CD14-positive monocyte (primary cell): Measurements from ENCODE around the gene PRSS35. TPM values are rescaled to one million over a fixed set of nuclear protein-coding genes. Genes with fewer than 3 reads are reported as not detected.

Experiments used
- DNase-seq, 3 donors: peaks; one replicate each; pipeline ENCODE4 v3.0.0-alpha.2; 2011 to 2022
- H2AFZ ChIP-seq: 2 replicates; pipeline ENCODE4 v1.6.0; 2012; ENCODE audit warnings: mild to moderate bottlenecking, low read depth, low read length, inconsistent platforms; ENCODE audit not compliant: insufficient read depth, poor library complexity, severe bottlenecking
- H3K27ac ChIP-seq, 2 donors: 1 replicate in 1 of 2; 2 replicates in 1 of 2; pipeline ENCODE4 v1.5.1; 2012 to 2013; ENCODE audit warnings: low read length in 2 of 2, control low read depth in 1 of 2, inconsistent platforms in 1 of 2, low read depth in 1 of 2, mild to moderate bottlenecking in 1 of 2
- H3K27me3 ChIP-seq, 2 donors: one replicate each; pipeline versions ENCODE4 v1.6.0 to v1.6.1; 2011 to 2013; ENCODE audit warnings: low read length in 2 of 2; ENCODE audit not compliant: control insufficient read depth in 2 of 2, insufficient read depth in 2 of 2
- H3K36me3 ChIP-seq, 2 donors: replicated peaks in 1 of 2; 1 replicate in 1 of 2; 2 replicates in 1 of 2; pipeline versions ENCODE4 v1.5.1 to v1.6.1; 2012 to 2013; ENCODE audit warnings: low read length in 2 of 2, control low read depth in 1 of 2, inconsistent platforms in 1 of 2, mild to moderate bottlenecking in 1 of 2; ENCODE audit not compliant: insufficient read depth in 2 of 2, control insufficient read depth in 1 of 2
- H3K4me1 ChIP-seq, 2 donors: 1 replicate in 1 of 2; 2 replicates in 1 of 2; pipeline versions ENCODE4 v1.5.1 to v1.6.1; 2012 to 2013; ENCODE audit warnings: low read length in 2 of 2, control low read depth in 1 of 2, inconsistent platforms in 1 of 2, mild to moderate bottlenecking in 1 of 2, moderate library complexity in 1 of 2; ENCODE audit not compliant: insufficient read depth in 2 of 2, control insufficient read depth in 1 of 2
- H3K4me2 ChIP-seq: replicated peaks from 2 replicates; pipeline ENCODE3; 2012; ENCODE audit warnings: low read length, moderate library complexity, mild to moderate bottlenecking; ENCODE audit not compliant: poor library complexity, severe bottlenecking; ENCODE audit errors: extremely low read depth
- H3K4me3 ChIP-seq, 3 experiments: fragments of 200-600 bp in 1 of 3; sonication (generic) in 1 of 3; replicated peaks in 1 of 3; 1 replicate in 2 of 3; 2 replicates in 1 of 3; pipeline ENCODE4 v1.5.1; 2011 to 2013; ENCODE audit warnings: low read length in 3 of 3, mild to moderate bottlenecking in 3 of 3, control low read depth in 2 of 3, low read depth in 2 of 3, inconsistent platforms in 1 of 3, moderate library complexity in 1 of 3
- H3K79me2 ChIP-seq: 2 replicates; pipeline ENCODE4 v1.6.0; 2012; ENCODE audit warnings: mild to moderate bottlenecking, control low read depth, inconsistent platforms, low read length, moderate library complexity; ENCODE audit not compliant: insufficient read depth
- H3K9ac ChIP-seq: 2 replicates; pipeline ENCODE4 v1.6.0; 2017; ENCODE audit warnings: low read length, mild to moderate bottlenecking; ENCODE audit not compliant: insufficient read depth, poor library complexity, severe bottlenecking
- H3K9me3 ChIP-seq, 2 donors: replicated peaks in 1 of 2; 1 replicate in 1 of 2; 2 replicates in 1 of 2; pipeline versions ENCODE4 v1.5.1 to v1.6.1; 2012 to 2013; ENCODE audit warnings: low read length in 2 of 2, control low read depth in 1 of 2; ENCODE audit not compliant: control insufficient read depth in 1 of 2, insufficient read depth in 1 of 2
- H4K20me1 ChIP-seq: 2 replicates; pipeline ENCODE4 v1.6.0; 2012; ENCODE audit warnings: mild to moderate bottlenecking, low read length, control low read depth, moderate library complexity; ENCODE audit not compliant: insufficient read depth
- H3K27ac Mint-ChIP-seq, 7 donors: one replicate each; pipeline ENCODE4 v1.8.0; 2020; ENCODE audit warnings: mild to moderate bottlenecking in 7 of 7, mixed read lengths in 7 of 7, moderate library complexity in 6 of 7, inconsistent platforms in 2 of 7
- H3K27me3 Mint-ChIP-seq, 3 donors: one replicate each; pipeline ENCODE4 v1.8.0; 2021 to 2022; ENCODE audit warnings: low read depth in 3 of 3, mild to moderate bottlenecking in 3 of 3, mixed read lengths in 3 of 3, moderate library complexity in 3 of 3, inconsistent platforms in 1 of 3
- H3K36me3 Mint-ChIP-seq, 2 donors: one replicate each; pipeline ENCODE4 v1.8.0; 2020; ENCODE audit warnings: mixed read lengths in 2 of 2, inconsistent platforms in 1 of 2, mild to moderate bottlenecking in 1 of 2
- H3K4me1 Mint-ChIP-seq: one replicate; pipeline ENCODE4 v1.8.0; 2020; ENCODE audit warnings: mild to moderate bottlenecking, mixed read lengths
- H3K4me3 Mint-ChIP-seq, 2 donors: one replicate each; pipeline ENCODE4 v1.8.0; 2020; ENCODE audit warnings: mild to moderate bottlenecking in 2 of 2, mixed read lengths in 2 of 2, moderate library complexity in 1 of 2
- H3K9me3 Mint-ChIP-seq, 7 donors: one replicate each; pipeline ENCODE4 v1.8.0; 2020 to 2022; ENCODE audit warnings: mixed read lengths in 7 of 7, mild to moderate bottlenecking in 6 of 7, moderate library complexity in 6 of 7, inconsistent platforms in 2 of 7
- CTCF ChIP-seq: fragments of 200-600 bp; IDR thresholded peaks from one replicate; pipeline ENCODE4 v1.8.0; 2022; ENCODE audit warnings: antibody characterized with exemption, mild to moderate bottlenecking
- WGBS: methylation state at CpG from one replicate; pipeline ENCODE4 v1.1.5; 2013; ENCODE audit warnings: missing lambda C conversion rate; ENCODE audit not compliant: insufficient coverage; 5-methylcytosine and 5-hydroxymethylcytosine counted together
- intact Hi-C, 2 donors: fragments of 100-400 bp; cut with micrococcal nuclease; formaldehyde crosslinking; loops; one replicate each; pipeline versions ENCODE4 v1.15.0 to v1.15.1; 2023
- polyA plus RNA-seq, 3 donors: library from polyadenylated mRNA; depleted of rRNA in 1 of 3; unstranded in 2 of 3; stranded (reverse) in 1 of 3; fragments of 300-500 nt in 2 of 3; fragments of >200 nt in 1 of 3; fragmentation: Illumina TruSeq in 2 of 3; gene quantifications; 1 replicate in 2 of 3; 2 replicates in 1 of 3; pipeline ENCODE4 v1.2.3, GENCODE V29; 2012 to 2021

The PRSS35 gene
- polyA plus RNA-seq, 3 donors, result not detected

- no peak for TF ChIP-seq CTCF
- intact Hi-C loops, result no loop called here
- H3K4me3 ChIP-seq, result no peak overlapping the region
- no peak overlapping the region for H2AFZ ChIP-seq
- H3K36me3 ChIP-seq, result no peaks in the 10 kb centered on the region
- no peak overlapping the region for H3K9ac ChIP-seq
- no peak for DNase-seq
- no peak overlapping the region for H3K4me2 ChIP-seq
- no peaks in the 10 kb centered on the region for H4K20me1 ChIP-seq
- no peaks in the 10 kb centered on the region for H3K4me1 ChIP-seq
- no peak overlapping the region for H3K27ac ChIP-seq
- Mint-ChIP-seq H3K36me3 (no peaks in the 10 kb centered on the region), H3K27ac (no peak overlapping the region), H3K4me3 (no peak overlapping the region), H3K27me3 (peaks cover 4 to 9% (median 8%) of the 10 kb centered on the region in 3 donors), H3K9me3 (peaks cover 0 to 12% (median 5%) of the 10 kb centered on the region in 7 donors), H3K4me1 (peaks cover 6% of the 10 kb centered on the region)
- WGBS, result 83% methylated on average over 2 of the region's 4 CpGs
- no peaks in the 10 kb centered on the region for H3K79me2 ChIP-seq
- no peaks in the 10 kb centered on the region for H3K9me3 ChIP-seq
- peaks cover 0 to 4% of the 10 kb centered on the region in 2 donors for H3K27me3 ChIP-seq
These were observed 38.0 kb upstream of the PRSS35 start for GRCh38 chr6:83474309-83474708.

- Mint-ChIP-seq H3K9me3 (peaks cover 0 to 12% (median 5%) of the 10 kb centered on the region in 7 donors), H3K36me3 (no peaks in the 10 kb centered on the region), H3K27me3 (peaks cover 10 to 18% (median 14%) of the 10 kb centered on the region in 3 donors), H3K4me3 (no peak overlapping the region), H3K27ac (no peak overlapping the region), H3K4me1 (peaks cover 4% of the 10 kb centered on the region)
- DNase-seq, result no peak
- Histone ChIP-seq H3K27me3 (peaks cover 0 to 6% of the 10 kb centered on the region in 2 donors), H3K4me2 (no peak overlapping the region), H3K4me3 (no peak overlapping the region), H3K36me3 (no peaks in the 10 kb centered on the region), H4K20me1 (no peaks in the 10 kb centered on the region), H3K9me3 (no peaks in the 10 kb centered on the region), H3K4me1 (no peaks in the 10 kb centered on the region), H3K9ac (no peak overlapping the region), H3K79me2 (no peaks in the 10 kb centered on the region), H2AFZ (no peak overlapping the region), H3K27ac (no peak overlapping the region)
- TF ChIP-seq CTCF, result no peak
- WGBS, result no CpG with 5 or more reads among the region's 1 CpG
- intact Hi-C loops, result no loop called here
These were observed 35.4 kb upstream of the PRSS35 start for GRCh38 chr6:83476971-83477370.
